ENCODE results near the gene APEH.
"Not testable (repeated sequence)": the region's sequence is repeated elsewhere in the genome, so short reads cannot be mapped to it uniquely, and the experiment has no call there.

APEH gene

DNA sequence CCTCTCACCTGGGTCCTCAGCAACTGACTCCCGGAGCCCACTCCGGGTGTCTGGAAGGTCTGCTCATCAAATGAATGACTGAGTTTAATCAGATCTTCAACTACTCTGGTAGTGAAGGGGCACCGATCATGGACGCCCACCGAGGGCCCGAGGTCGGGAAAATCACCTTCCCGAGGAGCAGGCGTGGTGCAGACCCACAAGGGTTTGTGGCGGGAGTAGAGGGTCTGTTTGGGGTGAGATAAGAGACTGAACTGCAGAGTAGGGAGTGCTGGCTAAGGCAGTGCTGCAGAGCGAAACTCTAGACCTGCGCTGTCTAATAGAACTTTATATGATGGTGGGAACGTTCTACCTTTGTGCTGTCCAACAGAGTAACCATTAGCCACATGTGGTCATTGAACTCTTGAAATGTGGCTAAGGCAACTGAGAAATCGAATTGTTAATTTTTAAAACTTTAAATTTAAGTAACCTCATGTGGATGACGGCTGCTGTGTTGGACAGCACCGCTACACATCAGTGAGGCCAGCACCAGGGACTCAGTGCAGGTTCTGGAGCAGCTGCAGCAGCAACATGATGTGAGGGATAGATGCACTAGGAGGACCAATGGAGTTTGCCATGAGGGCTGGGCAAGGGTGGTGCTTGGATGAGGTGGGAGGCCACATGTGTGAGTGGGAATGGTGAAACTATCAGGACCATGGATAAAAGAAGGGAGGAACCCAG lies 15.9 kb downstream of the APEH start:
- not testable (repeated sequence) for DNase-seq (ENCODE audit: low read depth in 2 of 2)

DNA sequence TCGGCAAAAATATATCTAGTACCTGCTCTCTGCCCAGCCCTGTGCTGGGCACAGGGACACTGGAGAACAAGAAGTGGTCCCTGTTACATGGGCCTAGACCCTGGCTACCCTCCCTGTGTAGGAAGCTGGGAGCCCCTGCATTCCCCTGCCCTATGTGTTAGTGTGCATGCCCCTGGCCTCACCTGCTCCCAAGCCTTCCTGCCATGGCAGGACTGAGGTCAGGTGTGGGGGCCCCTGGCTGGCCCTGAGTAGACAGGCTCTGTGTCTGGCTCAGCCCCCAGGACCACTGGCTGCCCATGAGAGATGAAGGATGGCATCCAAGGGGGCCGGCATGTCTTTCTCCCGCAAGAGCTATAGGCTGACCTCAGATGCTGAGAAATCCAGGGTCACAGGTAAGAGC lies 16.7 kb downstream of the APEH start:
- DNase-seq (ENCODE audit: low read depth in 2 of 2), result not testable (repeated sequence)

DNA sequence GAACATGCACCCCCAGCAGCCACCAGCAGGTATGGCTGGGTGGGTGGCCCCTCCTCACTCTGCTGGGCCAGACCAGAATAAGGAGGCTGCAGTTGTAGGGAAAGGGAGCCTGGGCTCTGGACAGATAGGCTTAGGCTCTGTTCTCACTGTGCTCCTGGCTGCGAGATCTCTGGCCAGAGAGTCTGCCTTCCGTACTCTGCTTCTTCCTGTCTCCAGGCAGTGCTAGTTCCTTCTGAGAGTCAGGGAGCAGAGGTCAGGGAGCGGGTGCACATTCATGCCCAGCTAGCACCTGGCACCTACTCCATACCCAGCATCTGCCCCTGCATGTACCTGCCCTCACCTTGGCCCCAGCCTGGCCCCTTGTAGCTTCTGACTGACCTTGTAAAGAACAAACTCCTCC lies 17.3 kb downstream of the APEH start:
- DNase-seq (ENCODE audit: low read depth in 2 of 2), result not testable (repeated sequence)

DNA sequence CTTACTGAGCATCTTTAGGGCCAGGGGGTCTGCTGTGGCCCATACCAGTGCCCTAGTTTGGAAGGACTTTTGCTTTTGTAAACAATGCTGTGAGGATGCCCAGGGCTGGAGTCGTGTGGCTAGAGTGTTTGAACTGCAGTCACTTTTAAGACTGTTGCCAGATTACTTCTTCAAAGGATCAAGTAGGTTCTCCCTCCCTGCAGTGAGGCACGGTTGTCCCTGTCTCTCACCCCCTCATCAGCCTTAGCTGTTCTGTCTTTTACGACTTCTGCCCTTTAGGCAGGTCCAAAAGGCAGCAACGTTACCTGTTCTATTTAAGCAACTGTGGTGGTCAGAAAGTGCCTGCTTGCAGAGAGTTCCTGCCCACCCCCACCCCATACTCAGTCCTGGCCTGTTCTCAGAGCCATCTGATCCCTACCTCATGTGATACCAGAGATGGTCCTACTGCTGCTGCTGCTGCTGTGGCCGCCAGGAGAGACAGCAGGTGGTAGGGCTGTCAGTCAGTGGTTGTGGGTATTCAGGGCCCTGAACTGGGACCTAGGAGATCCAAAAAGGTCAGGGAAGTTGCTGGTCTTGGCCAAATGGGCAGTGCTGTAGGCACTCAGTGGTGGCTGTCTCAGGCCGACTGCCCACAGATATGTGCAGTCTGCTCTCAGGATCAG lies 20.4 kb downstream of the APEH start:
- not testable (repeated sequence) for DNase-seq (ENCODE audit: low read depth in 2 of 2)

DNA sequence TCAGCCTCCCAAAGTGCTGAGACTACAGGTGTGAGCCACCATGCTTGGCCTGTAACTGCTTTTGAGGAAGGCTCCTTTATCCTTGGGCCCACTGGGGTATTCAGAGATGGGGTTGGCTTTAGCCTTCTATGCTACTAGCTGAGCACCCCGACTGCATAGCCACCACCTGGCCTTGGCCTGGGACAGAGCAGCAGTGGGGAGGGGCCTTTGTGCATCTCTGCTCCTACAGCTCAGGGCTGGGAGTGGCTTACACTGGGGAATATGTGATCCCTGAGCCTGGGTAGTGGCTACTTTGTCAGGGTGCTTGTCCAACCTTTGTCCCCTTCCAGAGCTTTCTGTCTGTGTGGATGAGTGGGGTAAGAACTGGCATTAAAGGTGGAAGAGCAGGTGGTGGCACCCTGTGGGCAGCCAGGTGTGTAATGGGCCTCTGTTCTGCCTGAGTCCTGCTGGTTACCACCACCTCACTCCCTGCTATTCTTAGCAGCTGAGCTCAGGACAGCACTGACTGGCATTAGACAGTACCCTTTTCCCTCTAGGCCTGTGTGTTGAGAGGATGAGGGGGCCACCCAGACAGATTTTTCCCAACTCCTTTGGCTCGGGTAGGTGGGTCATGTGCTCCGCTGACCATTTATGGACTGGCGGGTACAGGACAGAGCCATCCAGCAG lies 21.3 kb downstream of the APEH start:
- DNase-seq (ENCODE audit: low read depth in 2 of 2), result not testable (repeated sequence)

DNA sequence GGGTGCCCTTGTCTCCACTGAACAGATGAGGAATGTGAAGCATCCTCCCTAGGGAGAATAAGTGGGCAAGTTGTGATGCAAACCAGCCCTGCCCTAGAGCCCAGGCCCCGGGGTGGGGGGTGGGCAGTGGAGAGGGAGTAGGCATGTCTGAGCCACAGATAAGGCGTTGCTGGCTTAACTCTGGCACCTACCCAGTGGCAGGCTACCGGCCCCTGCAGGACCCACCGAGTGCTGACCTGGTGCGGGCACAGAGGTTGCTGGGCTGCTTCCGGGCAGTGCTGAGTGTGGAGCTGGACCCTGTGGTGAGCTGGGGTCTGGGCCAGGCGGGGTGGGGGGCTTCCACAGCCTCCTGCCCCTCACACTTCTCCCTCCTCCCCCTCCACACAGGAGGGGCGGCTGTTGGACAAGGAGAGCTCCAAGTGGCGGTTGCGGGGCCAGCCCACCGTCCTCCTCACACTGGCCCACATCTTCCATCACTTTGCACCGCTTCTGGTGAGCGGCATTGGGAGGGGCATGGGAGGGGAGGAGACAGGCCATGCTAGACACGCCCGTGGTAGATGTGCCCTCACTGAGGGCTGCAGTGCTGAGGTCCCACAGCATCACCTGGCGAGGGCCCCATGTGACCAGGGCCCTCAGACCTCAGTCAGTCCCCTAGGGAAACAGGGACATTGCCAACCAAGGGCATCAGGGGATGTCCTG lies 25.3 kb downstream of the APEH start:
- DNase-seq (ENCODE audit: low read depth in 2 of 2), result no peak

DNA sequence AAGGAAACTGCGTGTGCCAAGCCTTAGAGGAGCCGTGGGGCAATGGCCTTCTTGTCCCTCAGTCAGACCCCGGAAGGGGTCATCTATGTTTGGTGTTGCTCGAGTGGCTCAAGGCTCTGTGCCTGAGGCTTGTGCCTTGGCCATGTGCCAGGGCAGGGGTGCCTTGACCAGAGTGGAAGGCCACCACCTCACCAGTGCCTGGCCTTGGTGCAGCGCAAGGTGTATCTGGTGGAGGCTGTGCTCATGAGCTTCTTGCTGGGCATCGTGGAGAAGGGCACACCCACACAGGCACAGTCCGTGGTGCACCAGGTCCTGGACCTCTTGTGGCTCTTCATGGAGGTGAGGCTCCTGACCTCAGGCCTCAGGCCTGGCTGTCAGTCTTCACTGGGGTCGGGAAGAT lies 25.9 kb downstream of the APEH start:
- no peak for DNase-seq (ENCODE audit: low read depth in 2 of 2)

DNA sequence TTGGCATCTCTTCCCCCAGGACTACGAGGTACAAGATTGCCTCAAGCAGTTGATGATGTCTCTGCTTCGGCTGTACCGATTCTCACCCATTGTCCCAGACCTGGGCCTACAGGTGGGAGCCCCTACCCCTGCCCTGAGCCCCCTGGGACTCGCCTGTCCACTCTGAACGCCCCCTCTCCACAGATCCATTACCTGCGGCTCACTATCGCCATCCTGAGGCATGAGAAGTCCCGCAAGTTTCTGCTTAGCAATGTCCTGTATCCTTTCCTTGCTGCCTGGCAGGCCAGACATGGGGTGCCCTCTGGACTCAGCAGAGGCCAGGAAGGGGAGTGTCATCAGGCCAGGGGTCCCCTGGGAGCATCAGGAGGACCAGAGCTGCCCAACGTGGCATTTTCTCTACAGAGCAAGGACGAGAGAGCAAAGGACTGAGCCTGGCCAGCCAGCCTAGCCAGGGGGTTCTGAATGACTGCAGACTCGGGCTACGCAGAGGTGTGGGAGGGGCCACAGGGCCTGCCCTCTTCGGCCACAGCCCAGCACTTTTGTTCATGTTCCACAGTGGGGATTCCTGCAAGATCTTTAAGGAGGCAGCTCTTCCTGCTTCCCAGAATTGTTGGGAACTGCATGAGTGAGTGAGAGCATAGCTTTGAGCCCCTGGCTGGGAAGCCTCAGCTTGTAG lies 26.4 kb downstream of the APEH start:
- no peak for DNase-seq (ENCODE audit: low read depth in 2 of 2)

DNA sequence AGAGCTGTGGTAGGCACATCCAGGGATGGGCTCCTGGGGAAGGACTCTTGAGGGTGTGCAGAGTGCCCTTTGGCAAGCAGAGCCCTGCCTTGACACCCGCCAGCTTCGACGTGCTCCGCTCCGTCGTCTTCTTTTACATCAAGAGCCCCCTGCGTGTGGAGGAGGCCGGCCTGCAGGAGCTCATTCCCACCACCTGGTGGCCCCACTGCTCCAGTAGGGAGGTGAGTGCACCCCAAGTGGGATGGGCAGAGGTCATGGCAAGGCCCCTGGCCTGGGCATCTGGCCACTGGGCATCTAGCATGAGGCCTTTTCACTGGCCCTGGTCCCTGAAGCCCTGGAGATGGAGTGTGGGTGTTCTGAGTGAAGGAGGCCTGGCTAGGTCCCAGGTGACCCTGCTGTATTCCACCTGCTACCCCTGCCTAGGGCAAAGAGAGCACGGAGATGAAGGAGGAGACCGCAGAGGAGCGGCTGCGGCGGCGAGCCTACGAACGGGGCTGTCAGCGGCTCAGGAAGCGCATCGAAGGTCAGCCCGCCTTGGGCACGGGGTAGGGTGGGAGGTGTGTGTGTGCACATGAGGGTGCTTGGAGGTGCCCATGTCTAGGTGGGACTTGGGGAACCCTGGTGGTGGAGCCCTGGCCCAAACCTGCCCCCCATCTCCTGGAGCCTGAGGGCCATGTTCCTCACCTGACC lies 27.4 kb downstream of the APEH start:
- no peak for DNase-seq (ENCODE audit: low read depth in 2 of 2)

DNA sequence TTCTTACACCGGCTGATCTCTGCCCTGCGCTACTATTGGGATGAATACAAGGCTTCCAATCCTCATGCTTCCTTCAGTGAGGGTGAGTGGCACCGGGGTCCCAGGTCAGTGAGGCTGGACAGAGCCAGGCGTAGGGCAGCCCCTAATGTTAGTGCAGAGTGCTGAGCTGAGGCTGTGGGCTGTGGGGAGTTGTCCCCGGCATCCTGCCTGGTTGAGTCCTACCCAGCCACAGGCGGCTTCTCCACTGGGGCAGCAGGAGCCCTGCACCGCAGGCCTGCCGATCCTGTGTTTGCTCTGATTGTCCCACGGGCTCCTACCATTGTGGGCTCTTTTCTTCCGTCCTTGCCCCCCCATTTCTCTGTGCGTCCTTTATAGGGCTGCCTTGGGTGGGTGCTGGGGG lies 28.5 kb downstream of the APEH start:
- DNase-seq (ENCODE audit: low read depth in 2 of 2), result no peak

DNA sequence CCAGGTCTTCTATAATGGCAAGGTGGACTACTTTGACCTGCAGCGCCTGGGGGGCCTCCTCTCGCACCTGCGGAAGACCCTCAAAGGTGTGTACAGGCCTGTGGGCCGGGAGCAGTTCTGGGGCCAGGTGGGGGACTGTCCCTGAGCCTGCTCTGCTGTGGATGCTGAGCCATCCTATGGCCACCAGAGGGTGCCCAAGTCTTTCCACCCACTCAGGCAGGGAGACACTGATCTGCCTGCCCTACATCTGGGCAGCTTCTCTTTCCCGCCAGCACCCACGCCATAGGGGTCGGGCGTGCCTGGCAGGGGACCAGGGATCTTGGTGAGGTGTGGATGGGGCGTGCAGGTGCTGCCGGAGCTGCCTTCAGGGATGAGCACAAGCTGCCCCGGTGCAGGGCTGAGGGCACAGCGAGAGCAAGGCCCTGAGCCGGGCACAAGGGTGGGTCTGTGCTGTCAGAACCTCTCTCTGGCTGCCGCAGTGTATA lies 29.3 kb downstream of the APEH start:
- peak in 1 of 2 donors; percentile 20 for DNase-seq (ENCODE audit: low read depth in 2 of 2)

DNA sequence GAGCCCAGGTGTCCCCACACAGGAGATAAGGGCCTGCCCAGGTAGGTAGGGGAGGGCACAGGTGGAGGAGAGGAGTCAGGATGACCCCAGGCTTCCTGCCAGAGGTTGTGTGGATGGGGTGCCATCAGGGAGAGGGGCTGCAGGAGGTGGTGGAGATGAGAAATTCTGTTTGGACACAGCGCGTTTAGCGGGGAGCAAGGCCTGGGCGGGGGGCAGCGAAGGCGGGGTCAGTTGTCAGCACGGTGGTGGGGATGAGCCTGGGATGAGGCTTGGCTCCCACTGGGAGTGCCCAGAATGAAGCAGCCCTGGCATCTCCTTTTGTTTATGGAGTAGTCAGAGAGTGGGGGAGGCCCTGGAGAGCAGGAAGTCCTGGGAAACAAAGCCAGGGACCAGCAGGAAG lies 29.8 kb downstream of the APEH start:
- DNase-seq (ENCODE audit: low read depth in 2 of 2), result no peak

DNA sequence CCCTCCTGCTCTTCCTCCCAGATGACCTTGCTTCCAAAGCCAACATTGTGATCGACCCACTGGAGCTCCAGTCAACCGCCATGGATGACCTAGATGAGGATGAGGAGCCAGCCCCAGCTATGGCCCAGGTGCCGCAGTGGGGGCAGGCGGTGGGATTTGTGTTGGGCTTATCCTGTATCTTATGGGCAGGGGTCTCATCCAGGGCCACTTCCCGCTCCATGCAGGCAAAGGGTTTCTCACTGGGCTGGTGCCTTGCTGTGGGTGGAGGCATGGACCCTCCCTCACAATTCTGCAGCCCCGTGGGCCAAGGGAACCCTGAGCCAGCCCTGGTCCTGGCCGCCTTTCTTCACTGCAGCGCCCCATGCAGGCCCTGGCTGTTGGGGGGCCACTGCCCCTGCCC lies 30.5 kb downstream of the APEH start:
- DNase-seq (ENCODE audit: low read depth in 2 of 2), result no peak

DNA sequence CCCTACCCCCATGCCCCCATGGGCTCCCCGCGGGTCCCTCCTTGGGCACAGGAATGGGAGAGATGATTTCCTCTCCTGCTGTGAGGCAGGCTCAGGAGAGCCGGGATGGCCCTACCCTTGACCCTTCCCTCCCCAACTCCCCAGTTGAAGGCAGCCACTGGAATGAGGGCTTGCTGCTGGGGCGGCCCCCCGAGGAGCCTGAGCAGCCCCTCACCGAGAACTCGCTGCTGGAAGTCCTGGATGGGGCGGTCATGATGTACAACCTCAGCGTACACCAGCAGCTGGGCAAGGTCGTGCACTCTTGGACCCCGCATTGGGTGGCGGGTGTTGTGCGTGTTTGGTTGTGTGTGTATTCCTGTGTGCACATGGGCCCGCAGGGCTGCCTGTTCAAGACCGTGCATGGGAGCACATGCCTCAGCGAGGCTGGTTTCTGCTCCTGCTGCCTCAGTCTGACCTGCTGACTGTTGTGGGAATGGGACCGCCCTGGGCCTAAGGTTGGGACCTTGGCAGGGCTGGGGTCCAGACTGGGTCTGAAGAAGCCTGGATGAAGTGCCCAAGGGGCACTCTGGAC lies 31.3 kb downstream of the APEH start:
- DNase-seq (ENCODE audit: low read depth in 2 of 2), result no peak

DNA sequence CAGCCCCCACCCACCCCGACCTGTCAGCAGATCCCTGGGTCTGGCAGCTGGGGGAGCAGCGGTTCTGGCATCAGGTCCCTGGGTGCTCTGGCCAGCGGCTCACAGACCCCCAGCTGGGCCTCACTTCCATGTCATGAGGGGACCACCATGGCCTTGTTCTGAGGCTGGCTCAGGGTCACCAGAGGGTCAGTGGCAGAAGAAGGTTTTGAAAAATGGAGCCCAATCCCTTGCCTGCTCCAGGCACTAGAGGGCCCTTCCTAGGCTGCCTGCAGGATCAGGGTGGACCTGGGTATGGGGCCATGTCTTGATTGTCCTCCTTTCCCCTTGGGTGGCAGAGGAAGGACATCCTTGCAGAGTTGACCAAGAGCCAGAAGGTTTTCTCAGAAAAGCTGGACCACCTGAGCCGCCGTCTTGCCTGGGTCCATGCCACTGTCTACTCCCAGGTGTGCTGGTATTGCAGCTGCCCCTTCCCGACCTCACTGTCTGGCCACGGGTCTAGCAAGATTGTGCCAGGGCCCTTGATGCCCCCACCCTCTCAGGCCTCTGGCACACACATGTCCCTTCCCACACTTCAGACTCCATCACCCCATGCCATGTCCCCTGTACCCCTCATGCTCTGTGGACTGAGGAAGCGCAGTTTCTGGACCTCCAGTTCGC lies 32.4 kb downstream of the APEH start:
- DNase-seq (ENCODE audit: low read depth in 2 of 2), result no peak

DNA sequence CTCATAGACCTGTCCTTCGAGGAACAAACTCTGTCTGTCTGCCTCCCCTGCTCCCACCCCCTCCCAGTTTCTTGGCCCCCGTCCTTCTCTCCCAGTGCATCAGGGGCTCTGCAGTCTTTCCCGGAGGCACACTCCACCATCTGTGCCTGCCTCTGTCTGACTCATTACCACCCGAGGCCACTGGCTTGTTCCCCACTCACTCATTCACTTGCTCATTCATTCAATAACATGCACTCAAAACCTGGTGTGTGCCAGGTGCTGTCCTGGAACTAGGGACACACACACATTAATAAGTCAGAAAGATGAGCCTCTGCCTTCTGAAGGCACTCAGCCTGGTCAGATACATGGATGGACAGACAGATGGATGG lies 32.9 kb downstream of the APEH start:
- no peak for DNase-seq (ENCODE audit: low read depth in 2 of 2)

DNA sequence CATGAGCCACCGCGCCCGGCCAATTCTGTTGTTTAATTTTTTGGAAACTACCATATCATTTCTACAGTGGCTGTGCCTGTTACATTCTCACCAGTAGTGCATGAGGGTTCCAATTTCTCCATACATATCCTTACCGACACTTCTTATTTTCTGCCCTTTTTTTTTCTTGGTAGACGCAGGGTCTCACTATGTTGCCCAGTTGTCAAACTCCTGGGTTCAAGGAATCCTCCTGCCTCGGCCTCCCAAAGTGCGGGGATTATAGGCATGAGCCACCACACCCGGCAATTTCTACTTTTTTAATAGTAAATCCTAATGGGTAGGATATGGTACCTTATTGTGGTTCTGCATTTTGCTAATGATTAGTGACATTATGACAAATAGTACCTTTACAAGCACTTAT lies 35.7 kb downstream of the APEH start:
- DNase-seq (ENCODE audit: low read depth in 2 of 2), result no peak

DNA sequence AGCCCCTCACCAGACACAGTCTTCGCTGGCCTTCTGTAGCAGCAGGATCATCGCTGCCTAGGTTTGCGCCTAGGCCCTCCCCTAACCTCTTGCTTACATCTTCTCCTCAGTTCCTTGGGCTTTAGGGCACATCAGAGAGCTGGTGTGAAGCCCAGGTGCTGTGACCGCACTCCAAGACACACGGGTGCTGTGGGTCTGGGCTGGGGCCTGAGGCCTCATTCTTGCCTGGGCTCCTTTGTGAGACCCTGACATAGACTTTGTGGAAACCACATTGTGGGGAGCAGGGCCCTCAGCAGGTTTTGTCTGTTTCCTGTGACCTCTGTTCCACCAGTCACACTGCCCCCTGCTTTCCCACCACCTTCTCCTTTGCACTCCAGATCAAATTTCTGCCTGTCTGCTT lies 37.3 kb downstream of the APEH start:
- no peak for DNase-seq (ENCODE audit: low read depth in 2 of 2)

DNA sequence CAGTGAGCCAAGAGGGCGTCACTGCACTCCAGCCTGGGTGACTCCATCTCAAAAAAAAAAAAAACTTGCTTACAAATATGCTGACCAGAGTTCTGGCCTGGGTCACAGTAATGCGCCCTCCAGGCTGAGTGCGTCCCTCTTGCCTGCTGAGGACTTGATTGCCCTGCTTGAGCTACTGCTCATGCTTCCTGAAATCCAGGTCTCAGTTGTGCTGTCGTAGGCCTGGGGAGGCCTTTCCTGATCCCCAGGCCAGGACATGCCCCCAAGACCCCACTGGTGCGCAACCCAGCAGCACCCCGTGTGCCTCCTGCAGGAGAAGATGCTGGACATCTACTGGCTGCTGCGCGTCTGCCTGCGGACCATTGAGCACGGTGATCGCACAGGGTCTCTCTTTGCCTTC lies 38.0 kb downstream of the APEH start:
- no peak for DNase-seq (ENCODE audit: low read depth in 2 of 2)

DNA sequence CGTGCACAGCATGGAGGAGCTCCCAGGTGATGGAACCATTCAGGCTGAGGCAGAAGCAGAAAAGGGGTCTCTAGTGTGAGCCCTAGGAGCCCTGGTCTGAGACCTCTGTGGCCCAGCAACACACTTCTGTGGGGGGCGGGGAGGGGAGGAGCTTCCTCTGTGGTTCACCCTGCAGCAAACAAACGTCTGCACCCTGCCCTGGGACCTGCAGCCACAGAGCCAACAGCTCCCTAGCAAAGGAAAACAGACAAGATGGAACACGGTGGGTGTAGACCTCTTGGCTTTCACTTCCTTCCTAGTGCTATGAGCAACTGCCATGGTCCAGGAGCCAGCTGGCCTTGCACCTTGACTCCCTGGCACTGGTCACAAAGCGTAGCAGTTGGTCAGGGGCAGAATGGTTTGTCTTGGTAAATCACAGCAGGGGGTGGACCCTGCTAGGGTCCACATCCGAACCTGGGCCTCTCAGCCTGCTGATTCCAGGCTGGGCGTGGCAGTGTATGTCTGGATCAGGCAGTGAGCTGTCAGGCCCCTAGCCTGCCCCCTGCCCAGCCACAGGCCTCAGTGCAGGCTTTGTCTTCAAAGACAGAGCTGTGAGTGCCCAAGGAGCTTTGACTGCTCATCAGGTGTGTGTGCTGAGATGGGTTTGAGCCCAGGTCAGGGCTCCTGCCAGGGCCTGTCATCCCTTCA lies 38.6 kb downstream of the APEH start:
- DNase-seq (ENCODE audit: low read depth in 2 of 2), result no peak

All from stimulated activated CD8-positive, alpha-beta memory T cell treated with anti-CD3 and anti-CD28 coated beads, Interleukin-2, amount 100 ng/mL, for 1 hour (primary cell).